Endothelial cell (in vitro differentiated cells): ENCODE measurements around the gene SLCO1B1. TPM values are rescaled to one million over a fixed set of nuclear protein-coding genes. Genes with fewer than 3 reads are reported as not detected.

Experiments used
- DNase-seq: peaks from one replicate; pipeline ENCODE4 v3.0.0; 2021; ENCODE audit warnings: low spot score
- H3K27ac Mint-ChIP-seq: one replicate; pipeline ENCODE4 v1.8.0; 2021; ENCODE audit warnings: mixed read lengths, inconsistent platforms; ENCODE audit not compliant: unreplicated experiment
- H3K27me3 Mint-ChIP-seq: one replicate; pipeline ENCODE4 v1.8.0; 2021; ENCODE audit warnings: mild to moderate bottlenecking, moderate library complexity, mixed read lengths, inconsistent platforms; ENCODE audit not compliant: unreplicated experiment
- H3K36me3 Mint-ChIP-seq: one replicate; pipeline ENCODE4 v1.8.0; 2021; ENCODE audit warnings: mild to moderate bottlenecking, low read depth, mixed read lengths, inconsistent platforms; ENCODE audit not compliant: unreplicated experiment
- H3K4me1 Mint-ChIP-seq: one replicate; pipeline ENCODE4 v1.8.0; 2021; ENCODE audit warnings: mild to moderate bottlenecking, mixed read lengths, inconsistent platforms; ENCODE audit not compliant: unreplicated experiment
- H3K4me3 Mint-ChIP-seq: one replicate; pipeline ENCODE4 v1.8.0; 2021; ENCODE audit warnings: mild to moderate bottlenecking, mixed read lengths, inconsistent platforms; ENCODE audit not compliant: unreplicated experiment
- H3K9me3 Mint-ChIP-seq: one replicate; pipeline ENCODE4 v1.8.0; 2021; ENCODE audit warnings: mixed read lengths, inconsistent platforms; ENCODE audit not compliant: unreplicated experiment
- total RNA-seq: library from RNA; stranded (reverse); fragmentation: NEBNext Ultra II Directional; extraction: Animal tissue kit (Norgen Biotek cat#: 25700); gene quantifications from one replicate; pipeline ENCODE4 v1.2.1, GENCODE V29; 2021; ENCODE audit not compliant: unreplicated experiment
- TF ChIP-seq, protein P1 (sequence below): fragments of 200-600 bp; sonication (generic); IDR thresholded peaks from one replicate; pipeline ENCODE4 v1.5.0; 2021; ENCODE audit warnings: antibody characterized with exemption; ENCODE audit not compliant: unreplicated experiment

Gene SLCO1B1
- total RNA-seq, 1 donor from 2014 or later = not detected

DNA sequence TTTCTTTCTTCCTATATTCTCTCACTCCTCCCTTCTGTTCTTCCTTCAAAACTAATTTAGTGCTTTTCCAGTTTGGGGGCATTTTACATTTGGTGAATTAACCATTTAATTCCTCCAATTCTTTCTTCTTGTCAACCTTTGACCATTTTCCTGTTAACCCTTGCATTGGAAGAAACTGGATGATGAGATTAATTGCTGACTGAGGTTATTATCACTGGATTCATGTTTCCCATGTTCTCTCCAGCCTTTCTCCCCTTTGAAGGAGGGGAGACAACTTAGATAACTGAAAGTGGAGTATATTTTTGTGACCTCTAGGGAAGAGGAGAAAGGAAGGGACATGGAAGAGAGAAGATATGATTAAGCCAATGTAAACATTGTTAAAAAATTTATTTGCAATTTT is 133.2 kb downstream of the SLCO1B1 start:
- no peak overlapping the region for H3K4me3 Mint-ChIP-seq
- TF ChIP-seq, protein P1, sequence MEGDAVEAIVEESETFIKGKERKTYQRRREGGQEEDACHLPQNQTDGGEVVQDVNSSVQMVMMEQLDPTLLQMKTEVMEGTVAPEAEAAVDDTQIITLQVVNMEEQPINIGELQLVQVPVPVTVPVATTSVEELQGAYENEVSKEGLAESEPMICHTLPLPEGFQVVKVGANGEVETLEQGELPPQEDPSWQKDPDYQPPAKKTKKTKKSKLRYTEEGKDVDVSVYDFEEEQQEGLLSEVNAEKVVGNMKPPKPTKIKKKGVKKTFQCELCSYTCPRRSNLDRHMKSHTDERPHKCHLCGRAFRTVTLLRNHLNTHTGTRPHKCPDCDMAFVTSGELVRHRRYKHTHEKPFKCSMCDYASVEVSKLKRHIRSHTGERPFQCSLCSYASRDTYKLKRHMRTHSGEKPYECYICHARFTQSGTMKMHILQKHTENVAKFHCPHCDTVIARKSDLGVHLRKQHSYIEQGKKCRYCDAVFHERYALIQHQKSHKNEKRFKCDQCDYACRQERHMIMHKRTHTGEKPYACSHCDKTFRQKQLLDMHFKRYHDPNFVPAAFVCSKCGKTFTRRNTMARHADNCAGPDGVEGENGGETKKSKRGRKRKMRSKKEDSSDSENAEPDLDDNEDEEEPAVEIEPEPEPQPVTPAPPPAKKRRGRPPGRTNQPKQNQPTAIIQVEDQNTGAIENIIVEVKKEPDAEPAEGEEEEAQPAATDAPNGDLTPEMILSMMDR = no peak
- no peaks in the 10 kb centered on the region for H3K9me3 Mint-ChIP-seq
- H3K36me3 Mint-ChIP-seq = no peaks in the 10 kb centered on the region
- H3K4me1 Mint-ChIP-seq = no peaks in the 10 kb centered on the region
- H3K27ac Mint-ChIP-seq = no peak overlapping the region
- no peak for DNase-seq
- H3K27me3 Mint-ChIP-seq = no peaks in the 10 kb centered on the region

DNA sequence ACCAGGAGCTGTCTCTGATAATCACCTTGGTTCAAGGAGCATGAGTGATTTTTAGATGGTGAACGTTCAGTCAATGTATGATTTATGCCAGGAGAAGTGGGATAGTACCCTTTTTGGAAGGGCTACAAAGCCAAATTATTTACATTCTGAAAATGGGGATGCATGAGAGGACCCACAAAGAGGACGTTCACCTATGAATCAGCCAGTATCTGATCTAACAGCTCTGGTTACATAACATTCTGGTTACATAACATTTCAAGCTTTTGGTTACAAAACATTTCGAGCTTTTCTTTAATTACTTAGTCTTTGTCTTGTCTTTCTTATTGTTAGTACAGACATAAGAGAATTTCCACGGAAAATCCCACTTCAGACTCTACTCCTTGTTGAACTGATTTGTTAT is 134.9 kb downstream of the SLCO1B1 start:
- Mint-ChIP-seq H3K27me3 (no peaks in the 10 kb centered on the region), H3K9me3 (no peaks in the 10 kb centered on the region), H3K27ac (no peak overlapping the region), H3K4me3 (no peak overlapping the region), H3K4me1 (no peaks in the 10 kb centered on the region), H3K36me3 (no peaks in the 10 kb centered on the region)
- TF ChIP-seq, protein P1 = no peak
- DNase-seq = no peak

DNA sequence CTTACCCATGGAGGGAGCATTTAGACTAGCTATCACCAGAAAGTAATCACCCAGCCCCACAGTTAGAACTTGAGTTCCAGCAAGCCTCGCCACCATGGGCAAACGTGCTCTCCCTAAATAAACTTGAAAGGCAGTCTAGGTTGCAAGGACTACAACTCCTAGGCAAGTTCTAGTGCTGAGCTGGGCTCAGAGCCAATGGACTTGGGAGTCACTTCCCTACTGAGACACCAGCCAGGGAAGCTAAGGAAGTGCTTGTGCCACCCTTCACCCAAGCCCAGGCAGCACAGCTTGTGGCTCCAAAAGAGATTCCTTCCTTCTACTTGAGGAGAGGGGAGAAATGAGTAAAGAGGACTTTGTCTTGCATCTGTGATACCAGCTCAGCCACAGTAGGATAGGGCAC is 145.8 kb downstream of the SLCO1B1 start:
- Mint-ChIP-seq H3K27ac (no peak overlapping the region), H3K36me3 (no peaks in the 10 kb centered on the region), H3K27me3 (peaks cover 2% of the 10 kb centered on the region), H3K9me3 (no peaks in the 10 kb centered on the region), H3K4me3 (no peak overlapping the region), H3K4me1 (no peaks in the 10 kb centered on the region)
- TF ChIP-seq, protein P1 = no peak
- DNase-seq = no peak

Other genes starting within 250 kb of the SLCO1B1 start
- gene SLCO1A2, start 203.7 kb downstream of the SLCO1B1 start, total RNA-seq = 2.1 TPM
- not detected for gene IAPP, start 241.7 kb downstream of the SLCO1B1 start, total RNA-seq